Measurements from ENCODE around the gene AMER1. TPM values are rescaled to one million over a fixed set of nuclear protein-coding genes. Genes with fewer than 3 reads are reported as not detected.
A peak's percentile ranks its signal among the peaks of the same experiment; 100 is the strongest.

AMER1 gene
- total and polyA plus RNA-seq, 12 donors = 0.75 to 5.0 (median 4.2) TPM

DNA sequence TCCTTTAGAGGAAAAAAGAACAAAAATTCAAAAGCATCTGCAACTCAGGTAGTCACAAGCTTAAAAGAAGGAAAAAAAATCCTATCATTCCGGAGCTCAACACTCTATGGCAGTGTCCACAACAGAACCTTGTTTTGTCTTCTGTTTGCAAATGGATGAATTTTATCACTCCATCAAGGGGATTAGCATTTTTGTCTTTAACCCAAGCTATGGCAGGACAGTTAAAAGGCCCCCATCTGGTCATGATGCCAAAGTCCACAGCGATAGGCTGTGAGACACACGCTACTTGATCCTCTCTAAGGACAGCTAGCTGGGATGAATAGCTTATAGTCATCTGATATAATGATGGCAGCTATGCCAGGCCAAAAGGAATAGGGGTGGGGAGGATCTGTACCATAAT, 16.6 kb downstream of the AMER1 start:
- no peak overlapping the region for H3K4me3 ChIP-seq
- DNase-seq (no peak), ATAC-seq (no peak)
- no peaks in the 10 kb centered on the region for H3K9me3 ChIP-seq
- no peak overlapping the region for H3K27ac ChIP-seq
- 96 to 99% methylated on average over 3 of the region's 3 CpGs for WGBS, 2 donors
- intact Hi-C loops (cut with DNase I) = no loop called here
- peaks cover 0 to 27% (median 0%) of the 10 kb centered on the region in 9 donors for H3K36me3 ChIP-seq
- H3K4me1 ChIP-seq = peaks cover 0 to 18% (median 0%) of the 10 kb centered on the region in 9 donors
- TF ChIP-seq, protein P1, sequence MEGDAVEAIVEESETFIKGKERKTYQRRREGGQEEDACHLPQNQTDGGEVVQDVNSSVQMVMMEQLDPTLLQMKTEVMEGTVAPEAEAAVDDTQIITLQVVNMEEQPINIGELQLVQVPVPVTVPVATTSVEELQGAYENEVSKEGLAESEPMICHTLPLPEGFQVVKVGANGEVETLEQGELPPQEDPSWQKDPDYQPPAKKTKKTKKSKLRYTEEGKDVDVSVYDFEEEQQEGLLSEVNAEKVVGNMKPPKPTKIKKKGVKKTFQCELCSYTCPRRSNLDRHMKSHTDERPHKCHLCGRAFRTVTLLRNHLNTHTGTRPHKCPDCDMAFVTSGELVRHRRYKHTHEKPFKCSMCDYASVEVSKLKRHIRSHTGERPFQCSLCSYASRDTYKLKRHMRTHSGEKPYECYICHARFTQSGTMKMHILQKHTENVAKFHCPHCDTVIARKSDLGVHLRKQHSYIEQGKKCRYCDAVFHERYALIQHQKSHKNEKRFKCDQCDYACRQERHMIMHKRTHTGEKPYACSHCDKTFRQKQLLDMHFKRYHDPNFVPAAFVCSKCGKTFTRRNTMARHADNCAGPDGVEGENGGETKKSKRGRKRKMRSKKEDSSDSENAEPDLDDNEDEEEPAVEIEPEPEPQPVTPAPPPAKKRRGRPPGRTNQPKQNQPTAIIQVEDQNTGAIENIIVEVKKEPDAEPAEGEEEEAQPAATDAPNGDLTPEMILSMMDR (IDR thresholded peaks at IDR 0.05) = no peak
- no peaks in the 10 kb centered on the region for H3K27me3 ChIP-seq

DNA sequence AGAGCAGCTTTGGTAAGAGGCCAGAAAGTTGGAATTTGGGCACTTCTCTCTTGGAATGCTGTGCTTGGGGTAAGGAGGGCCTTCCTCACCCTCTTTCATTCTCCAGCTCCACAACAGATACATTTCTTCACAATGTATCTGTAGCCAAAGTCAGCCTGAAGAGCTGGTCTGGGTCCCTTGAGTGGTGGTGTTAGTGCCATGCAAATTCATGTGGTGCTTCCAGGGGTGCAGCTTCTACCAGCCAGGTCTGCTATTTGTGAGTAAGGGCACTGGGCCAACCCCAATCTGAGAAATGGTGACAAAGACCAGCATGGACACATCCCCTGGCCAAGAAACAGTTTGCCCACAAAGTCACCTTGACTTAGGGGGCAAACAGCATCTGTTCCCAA, 17.8 kb downstream of the AMER1 start:
- TF ChIP-seq, protein P1 (IDR thresholded peaks at IDR 0.05) = no peak
- intact Hi-C loops (cut with DNase I) = no loop called here
- peaks cover 0 to 27% (median 0%) of the 10 kb centered on the region in 9 donors for H3K36me3 ChIP-seq
- DNase-seq (no peak), ATAC-seq (peak in 1 of 8 donors; percentile 25)
- H3K4me1 ChIP-seq = peaks cover 0 to 23% (median 0%) of the 10 kb centered on the region in 9 donors
- peak overlapping the region in 2 of 10 donors; percentile 1 to 56 for H3K27ac ChIP-seq
- no peak overlapping the region for H3K4me3 ChIP-seq
- H3K9me3 ChIP-seq = no peaks in the 10 kb centered on the region
- no peaks in the 10 kb centered on the region for H3K27me3 ChIP-seq

DNA sequence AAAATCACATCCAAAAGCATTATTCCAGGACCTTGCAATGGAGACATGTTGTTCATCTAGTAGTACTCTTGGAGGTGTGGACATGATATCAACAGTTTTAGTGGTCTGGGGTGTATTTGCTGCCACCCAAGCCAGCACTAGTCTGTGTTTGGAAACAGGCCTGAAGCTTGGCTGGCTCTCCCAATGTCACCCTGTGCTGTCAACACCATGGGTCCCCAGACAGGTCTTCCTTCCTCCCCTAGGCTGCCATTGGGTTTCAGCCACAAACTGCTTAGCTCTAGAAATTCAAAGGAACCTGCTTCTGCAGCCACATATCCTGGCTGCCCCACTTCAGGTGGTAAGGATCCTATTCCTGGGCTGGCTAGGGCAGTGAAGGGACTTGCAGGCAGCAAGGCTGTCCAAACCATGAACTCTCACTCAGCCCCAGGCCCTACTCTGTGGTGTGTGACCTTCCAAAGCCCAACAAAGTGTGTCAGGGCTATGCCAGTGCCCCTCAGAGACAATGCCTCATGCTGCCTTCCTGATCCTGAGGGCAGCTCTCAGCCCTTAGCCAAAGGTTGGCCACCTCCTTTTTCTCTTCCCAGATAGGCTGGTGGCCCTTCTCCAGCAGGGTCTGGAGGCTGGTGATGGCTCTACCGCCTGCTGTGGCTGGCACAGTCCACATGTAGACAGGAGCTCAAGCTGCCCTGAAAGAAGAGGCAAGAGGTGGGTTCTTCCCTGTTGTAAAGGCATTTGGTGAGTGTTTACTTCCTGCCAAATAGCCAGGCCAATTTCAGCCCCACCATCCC, 18.3 kb downstream of the AMER1 start:
- H3K36me3 ChIP-seq = peaks cover 0 to 21% (median 0%) of the 10 kb centered on the region in 9 donors
- H3K27ac ChIP-seq = peak overlapping the region in 5 of 10 donors; percentile 1 to 56 (median 22)
- ATAC-seq (peak; percentile 85 to 98 (median 94)), DNase-seq (peak; percentile 14 to 38)
- no peaks in the 10 kb centered on the region for H3K9me3 ChIP-seq
- H3K4me1 ChIP-seq = peaks cover 0 to 23% (median 0%) of the 10 kb centered on the region in 9 donors
- no peaks in the 10 kb centered on the region for H3K27me3 ChIP-seq
- WGBS, 2 donors = 45 to 63% methylated on average over 1 of the region's 1 CpG
- intact Hi-C loops (cut with DNase I) = no loop called here
- H3K4me3 ChIP-seq = no peak overlapping the region
- TF ChIP-seq, protein P1 (IDR thresholded peaks at IDR 0.05) = no peak

DNA sequence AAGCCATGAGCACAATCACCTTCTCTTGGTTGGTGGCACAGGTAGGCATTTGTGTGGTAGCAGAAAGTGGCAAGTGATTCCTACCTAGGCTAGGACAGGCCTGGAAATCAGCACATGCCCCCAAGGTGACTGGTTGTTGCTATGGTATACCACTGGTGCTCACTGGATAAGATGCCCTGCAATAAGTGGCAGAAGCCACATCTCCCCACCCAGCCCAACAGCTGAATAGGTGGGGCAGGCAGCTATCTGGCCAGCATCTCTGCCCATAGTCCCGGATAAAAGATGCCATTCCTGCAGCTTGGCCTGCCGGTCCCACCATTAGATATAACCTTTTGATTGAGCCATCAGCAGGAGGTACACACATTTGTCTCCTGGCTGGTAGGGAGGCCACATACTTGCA, 21.1 kb downstream of the AMER1 start:
- H3K9me3 ChIP-seq = no peaks in the 10 kb centered on the region
- ATAC-seq (no peak), DNase-seq (no peak)
- H3K27me3 ChIP-seq = no peaks in the 10 kb centered on the region
- WGBS, 2 donors = 30 to 73% methylated on average over 2 of the region's 2 CpGs
- H3K4me1 ChIP-seq = peaks cover 0 to 23% (median 0%) of the 10 kb centered on the region in 9 donors
- H3K4me3 ChIP-seq = no peak overlapping the region
- intact Hi-C loops (cut with DNase I) = no loop called here
- no peaks in the 10 kb centered on the region for H3K36me3 ChIP-seq
- TF ChIP-seq, protein P1 (IDR thresholded peaks at IDR 0.05) = no peak
- no peak overlapping the region for H3K27ac ChIP-seq
